HEK293 (cell line): Measurements from ENCODE around the gene KIDINS220.
A peak's percentile ranks its signal among the peaks of the same experiment; 100 is the strongest.

Source experiments
- CTCF ChIA-PET: fragments of 350-600 bp; formaldehyde crosslinking; extraction: SDS; loops from one replicate; lab custom pipeline; 2021; ENCODE audit warnings: antibody characterized with exemption; lab: Yijun Ruan, JAX
- POLR2A ChIA-PET: fragments of 300-600 bp; formaldehyde crosslinking; extraction: SDS; loops from one replicate; lab custom pipeline; 2020; ENCODE audit warnings: antibody characterized with exemption, inconsistent platforms; lab: Yijun Ruan, JAX
- H3K27ac ChIP-seq: fragments of 200-500 bp; sonication (Bioruptor generic); 2 replicates; pipeline ENCODE4 v1.5.1; 2014; ENCODE audit warnings: low read depth, low read length, control low read depth, inconsistent platforms; ENCODE audit errors: extremely low read depth
- H3K36me3 ChIP-seq, 2 experiments: fragments of 200-500 bp in 1 of 2; sonication (Bioruptor generic) in 1 of 2; 1 replicate in 1 of 2; 2 replicates in 1 of 2; pipeline ENCODE4 v1.5.1; 2014 to 2017; ENCODE audit warnings: inconsistent platforms in 2 of 2, low read length in 2 of 2; ENCODE audit not compliant: control insufficient read depth in 2 of 2, insufficient read depth in 1 of 2
- H3K4me1 ChIP-seq: fragments of 200-500 bp; sonication (Bioruptor generic); 2 replicates; pipeline ENCODE4 v1.5.1; 2014; ENCODE audit warnings: mild to moderate bottlenecking, low read length, inconsistent platforms; ENCODE audit not compliant: control insufficient read depth, insufficient read depth
- H3K4me3 ChIP-seq: 2 replicates; pipeline ENCODE4 v1.5.1; 2011; ENCODE audit warnings: low read depth, mild to moderate bottlenecking, control low read depth, low read length, moderate library complexity
- H3K9me3 ChIP-seq: fragments of 200-500 bp; sonication (Bioruptor generic); 2 replicates; pipeline ENCODE4 v1.5.1; 2014; ENCODE audit warnings: low read depth, low read length, inconsistent platforms; ENCODE audit not compliant: control insufficient read depth, insufficient read depth
- HOXD13 ChIP-seq: sonication (generic); formaldehyde crosslinking; IDR thresholded peaks from 2 replicates; pipeline ENCODE4 v1.8.0; 2022; ENCODE audit warnings: missing genetic modification reagents, borderline replicate concordance
- INSM2 ChIP-seq: fragments of 450-650 bp; formaldehyde crosslinking; IDR thresholded peaks from 2 replicates; pipeline ENCODE4 v1.5.1; 2016; ENCODE audit warnings: missing biosample characterization, missing genetic modification characterization
- KLF1 ChIP-seq: fragments of 450-650 bp; formaldehyde crosslinking; IDR thresholded peaks from 2 replicates; pipeline ENCODE4 v1.5.1; 2016; ENCODE audit warnings: missing biosample characterization, missing genetic modification characterization
- OSR2 ChIP-seq: fragments of 450-650 bp; formaldehyde crosslinking; IDR thresholded peaks from 2 replicates; pipeline ENCODE4 v1.5.1; 2016; ENCODE audit warnings: missing biosample characterization, missing genetic modification characterization
- REPIN1 ChIP-seq: fragments of 450-650 bp; formaldehyde crosslinking; IDR thresholded peaks from 2 replicates; pipeline ENCODE4 v1.5.1; 2017; ENCODE audit warnings: missing biosample characterization, missing genetic modification characterization, low read depth
- SP2 ChIP-seq: fragments of 450-650 bp; formaldehyde crosslinking; IDR thresholded peaks from 2 replicates; pipeline ENCODE4 v1.5.1; 2016; ENCODE audit warnings: missing biosample characterization, missing genetic modification characterization
- SP7 ChIP-seq: fragments of 450-650 bp; formaldehyde crosslinking; IDR thresholded peaks from 2 replicates; pipeline ENCODE4 v1.5.1; 2016; ENCODE audit warnings: missing biosample characterization, missing genetic modification characterization
- TSHZ1 ChIP-seq: fragments of 450-650 bp; formaldehyde crosslinking; IDR thresholded peaks from 2 replicates; pipeline ENCODE4 v1.5.1; 2016; ENCODE audit warnings: missing biosample characterization, missing genetic modification characterization, borderline replicate concordance
- ZBTB20 ChIP-seq: fragments of 450-650 bp; formaldehyde crosslinking; IDR thresholded peaks from 2 replicates; pipeline ENCODE4 v1.5.1; 2016; ENCODE audit warnings: missing biosample characterization, missing genetic modification characterization
- ZBTB44 ChIP-seq: fragments of 450-650 bp; IDR thresholded peaks from 2 replicates; pipeline ENCODE4 v1.5.1; 2018; ENCODE audit warnings: missing biosample characterization, mild to moderate bottlenecking, missing genetic modification characterization
- ZBTB7A ChIP-seq: fragments of 450-650 bp; formaldehyde crosslinking; IDR thresholded peaks from 2 replicates; pipeline ENCODE4 v1.5.1; 2016; ENCODE audit warnings: low read depth, missing biosample characterization, missing genetic modification characterization
- ZNF184 ChIP-seq: fragments of 450-650 bp; IDR thresholded peaks from 2 replicates; pipeline ENCODE4 v1.5.1; 2018; ENCODE audit warnings: missing biosample characterization, mild to moderate bottlenecking, missing genetic modification characterization
- ZNF211 ChIP-seq: fragments of 450-650 bp; formaldehyde crosslinking; IDR thresholded peaks from 2 replicates; pipeline ENCODE4 v1.5.1; 2016; ENCODE audit warnings: low read depth, missing biosample characterization, missing genetic modification characterization
- ZNF221 ChIP-seq: fragments of 450-650 bp; formaldehyde crosslinking; IDR thresholded peaks from 2 replicates; pipeline ENCODE4 v1.5.1; 2017; ENCODE audit warnings: missing biosample characterization, missing genetic modification characterization, borderline replicate concordance
- ZNF416 ChIP-seq: fragments of 450-650 bp; formaldehyde crosslinking; IDR thresholded peaks from 2 replicates; pipeline ENCODE4 v1.5.1; 2016; ENCODE audit warnings: missing biosample characterization, missing genetic modification characterization
- ZNF510 ChIP-seq: fragments of 450-650 bp; formaldehyde crosslinking; IDR thresholded peaks from 2 replicates; pipeline ENCODE4 v1.5.1; 2018; ENCODE audit warnings: mild to moderate bottlenecking, missing genetic modification characterization, missing biosample characterization; ENCODE audit not compliant: insufficient replicate concordance
- ZNF623 ChIP-seq: fragments of 450-650 bp; formaldehyde crosslinking; IDR thresholded peaks from 2 replicates; pipeline ENCODE4 v1.5.1; 2016; ENCODE audit warnings: missing biosample characterization, missing genetic modification characterization
- ZNF664 ChIP-seq: fragments of 450-650 bp; formaldehyde crosslinking; IDR thresholded peaks from 2 replicates; pipeline ENCODE4 v1.5.1; 2016; ENCODE audit warnings: missing biosample characterization, missing genetic modification characterization
- ZNF670 ChIP-seq: fragments of 450-650 bp; formaldehyde crosslinking; IDR thresholded peaks from 2 replicates; pipeline ENCODE4 v1.5.1; 2016; ENCODE audit warnings: missing biosample characterization, missing genetic modification characterization, low read depth
- ZNF692 ChIP-seq: fragments of 450-650 bp; formaldehyde crosslinking; IDR thresholded peaks from 2 replicates; pipeline ENCODE4 v1.5.1; 2016; ENCODE audit warnings: missing biosample characterization, missing genetic modification characterization
- ZSCAN18 ChIP-seq: fragments of 450-650 bp; formaldehyde crosslinking; IDR thresholded peaks from 2 replicates; pipeline ENCODE4 v1.5.1; 2016; ENCODE audit warnings: missing biosample characterization, missing genetic modification characterization
- ZXDB ChIP-seq: fragments of 450-650 bp; formaldehyde crosslinking; IDR thresholded peaks from 2 replicates; pipeline ENCODE4 v1.5.1; 2016; ENCODE audit warnings: missing biosample characterization, missing genetic modification characterization

KIDINS220 gene

GRCh38 chr2:8827729-8828128 is 9.7 kb downstream of the KIDINS220 start:
- peaks cover 16 to 22% of the 10 kb centered on the region in 2 experiments for H3K36me3 ChIP-seq
- TF ChIP-seq TSHZ1 (tag by site-specific recombination), result no peak
- TF ChIP-seq ZBTB20, result peak; percentile 45; the same call in 1 of the 2 replicates
- no peak for TF ChIP-seq HOXD13
- no peak for TF ChIP-seq ZBTB7A
- TF ChIP-seq INSM2 (tag by site-specific recombination), result no peak
- no peak for TF ChIP-seq ZBTB44 (tag by site-specific recombination)
- no peak overlapping the region for H3K27ac ChIP-seq
- no peak overlapping the region for H3K4me3 ChIP-seq
- no peaks in the 10 kb centered on the region for H3K4me1 ChIP-seq
- CTCF ChIA-PET, result no interaction called here
- H3K9me3 ChIP-seq, result no peaks in the 10 kb centered on the region
- POLR2A ChIA-PET, result no interaction called here

- TF ChIP-seq ZXDB, result no peak
- no peak for TF ChIP-seq ZNF184 (tag by site-specific recombination)
- TF ChIP-seq ZNF221 (tag by site-specific recombination), result no peak
- TF ChIP-seq ZNF510 (tag by site-specific recombination), result no peak
- TF ChIP-seq SP2 (tag by site-specific recombination), result no peak
- TF ChIP-seq OSR2 (tag by site-specific recombination), result no peak
- no peak for TF ChIP-seq ZNF664
- TF ChIP-seq KLF1 (tag by site-specific recombination), result no peak
- no peak for TF ChIP-seq ZBTB44 (tag by site-specific recombination)
- TF ChIP-seq ZNF211 (tag by site-specific recombination), result no peak
- no peak for TF ChIP-seq ZNF416 (tag by site-specific recombination)
- no peak for TF ChIP-seq ZNF623 (tag by site-specific recombination)
- no peak for TF ChIP-seq REPIN1 (tag by site-specific recombination)
- no peak for TF ChIP-seq HOXD13
- TF ChIP-seq ZNF692, result no peak
- TF ChIP-seq ZNF670 (tag by site-specific recombination), result no peak
- TF ChIP-seq ZSCAN18, result no peak
- TF ChIP-seq SP7 (tag by site-specific recombination), result no peak
- no peak overlapping the region for H3K27ac ChIP-seq
- POLR2A ChIA-PET, result no interaction called here
Observed at GRCh38 chr2:8822218-8822617, 15.2 kb downstream of the KIDINS220 start.

More at GRCh38 chr2:8822218-8822617, 15.2 kb downstream of the KIDINS220 start:
- Histone ChIP-seq H3K4me1 (no peaks in the 10 kb centered on the region), H3K36me3 (peaks cover 19 to 23% of the 10 kb centered on the region in 2 experiments), H3K4me3 (no peak overlapping the region), H3K9me3 (no peaks in the 10 kb centered on the region)
- CTCF ChIA-PET, result interaction anchor here (1.6 kb wide), 1 partner anchor 320 kb away, joined by 4 read pairs; no protein-coding TSS in a partner anchor
